DLD1 (cell line): ENCODE measurements around the gene C10orf95.

Experiments
- in situ Hi-C: cut with HindIII; loops from 2 replicates; pipeline ENCODE4 v1.10.0; 2017; ENCODE audit warnings: low sequenced_read_pairs

C10orf95 gene

DNA sequence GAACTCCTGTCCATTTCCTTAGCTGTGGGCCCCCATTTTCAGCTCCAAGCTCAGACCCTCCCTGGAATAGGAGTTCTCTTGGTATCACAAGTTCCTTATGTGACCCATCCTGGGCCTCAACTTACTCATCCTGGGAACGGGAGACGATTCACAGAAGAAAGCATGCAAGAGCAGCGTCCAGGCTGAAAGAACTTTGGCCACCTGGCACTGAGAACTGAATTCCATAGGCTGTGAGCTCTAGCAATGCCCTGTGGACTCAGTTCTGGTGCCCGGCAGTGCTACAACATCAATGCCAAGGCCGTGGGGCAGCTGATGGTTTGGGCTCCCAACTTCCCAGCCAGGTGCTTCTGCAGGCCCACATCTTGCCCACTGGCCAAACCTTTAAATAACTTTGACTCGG is 15.0 kb downstream of the C10orf95 start:
- in situ Hi-C loops = no loop called here

DNA sequence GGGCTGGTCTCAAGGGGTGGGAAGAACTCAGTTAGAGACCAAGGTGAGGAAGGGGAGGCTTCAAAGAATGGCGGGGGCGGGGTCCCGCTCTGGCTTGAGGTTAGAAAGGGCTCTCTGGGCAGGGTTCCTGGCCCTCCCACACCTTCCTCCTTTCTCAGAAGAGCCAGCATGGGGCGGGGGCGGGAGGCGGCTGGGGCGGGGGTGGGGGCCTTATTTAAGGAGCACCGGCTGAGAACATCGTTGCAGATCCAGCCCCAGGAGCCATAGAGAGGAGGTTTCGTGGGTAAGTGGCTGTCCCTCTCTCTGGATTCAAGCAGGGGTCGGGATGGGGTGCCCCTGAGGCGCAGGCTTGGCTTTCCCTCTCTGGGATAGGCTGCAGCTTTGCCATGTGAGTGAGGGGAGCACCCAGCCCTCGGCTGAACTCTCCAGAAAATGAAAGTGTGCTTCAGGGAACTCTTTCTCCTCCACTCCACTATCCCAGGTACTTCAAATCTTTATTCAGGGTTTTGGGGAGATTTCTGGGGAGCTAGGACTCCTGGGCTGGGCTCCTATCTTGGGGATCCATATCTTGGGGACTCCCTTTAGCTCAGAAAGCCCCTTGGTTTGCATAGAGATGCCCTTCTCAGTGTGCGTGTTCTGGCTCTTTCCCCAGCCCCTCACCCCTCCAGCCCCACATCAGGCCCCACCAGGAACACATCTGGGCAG is 15.7 kb downstream of the C10orf95 start:
- in situ Hi-C loops = no loop called here

DNA sequence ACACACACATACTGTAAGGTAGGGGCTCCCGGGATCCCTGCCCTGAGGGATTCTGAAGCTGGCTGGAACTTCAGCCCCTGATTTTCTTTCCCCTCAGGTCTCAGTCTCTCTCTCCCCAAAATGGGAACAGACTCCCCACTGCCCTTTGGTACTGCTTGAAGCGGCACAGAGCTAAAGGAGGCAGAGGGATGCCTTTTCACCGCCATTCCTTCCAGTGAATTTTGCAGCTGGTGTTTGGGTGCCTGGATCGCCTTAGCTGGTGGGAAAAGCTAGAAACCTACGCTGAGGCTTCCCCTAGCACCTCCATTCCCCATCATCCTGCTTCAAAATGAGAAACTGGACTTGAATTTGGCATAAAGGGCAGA is 16.2 kb downstream of the C10orf95 start:
- in situ Hi-C loops = no loop called here

DNA sequence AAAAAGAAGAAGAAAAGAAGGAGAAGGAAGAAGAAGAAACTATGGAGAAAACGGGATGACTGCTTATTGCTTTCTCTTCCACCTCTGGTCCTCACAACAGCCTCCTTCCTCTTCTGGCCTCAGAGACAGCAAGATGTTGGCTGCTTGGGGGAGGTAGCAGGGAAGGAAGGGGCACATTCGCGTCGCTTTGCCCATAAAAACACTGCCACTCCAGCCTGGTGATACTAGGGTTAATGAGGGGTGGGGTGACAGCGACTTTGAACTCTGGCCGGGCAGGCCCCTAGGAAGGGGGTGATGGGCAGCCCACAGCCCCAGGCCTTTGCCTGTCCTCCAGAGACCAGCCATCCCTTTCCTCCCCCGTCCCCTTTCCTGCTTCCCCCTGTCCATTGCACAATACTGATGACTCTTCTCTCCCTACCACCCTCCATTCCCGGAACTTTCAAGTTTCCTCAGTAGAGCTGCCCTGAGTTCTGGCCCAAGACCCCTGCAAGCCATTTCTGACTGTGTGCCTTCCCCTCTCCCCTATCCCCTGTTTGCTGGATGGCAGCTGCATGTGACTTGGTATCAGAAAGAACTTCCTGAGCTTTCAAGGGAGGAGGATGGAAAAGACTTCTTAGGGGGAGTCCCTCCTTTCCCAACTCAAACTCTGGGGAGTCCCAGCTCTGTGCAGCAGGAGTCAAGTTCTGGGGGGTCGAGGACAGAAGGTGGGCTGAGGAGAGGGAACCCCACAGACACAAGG is 16.8 kb downstream of the C10orf95 start:
- in situ Hi-C loops = no loop called here

DNA sequence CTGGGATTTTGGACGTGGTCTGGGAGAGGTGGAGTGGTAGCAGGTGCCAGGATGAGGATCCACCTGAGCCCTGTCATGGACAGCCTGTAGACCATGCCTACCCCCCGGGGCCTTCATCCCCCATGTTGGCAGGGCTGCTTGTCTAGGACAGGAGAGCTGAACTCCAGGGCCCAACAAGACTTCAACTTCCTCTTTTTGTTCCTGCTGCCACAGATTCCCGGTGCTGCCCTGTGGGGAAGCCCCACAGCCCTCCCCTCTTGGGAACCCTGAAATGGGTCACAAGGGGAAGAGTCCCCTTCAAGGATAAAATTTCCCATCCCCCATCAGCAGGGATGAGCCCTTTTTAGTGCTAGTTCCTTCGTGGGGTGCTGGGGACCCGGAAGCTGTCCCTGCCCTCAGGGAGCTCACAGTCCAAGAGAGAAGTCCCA is 17.7 kb downstream of the C10orf95 start:
- in situ Hi-C loops = no loop called here

DNA sequence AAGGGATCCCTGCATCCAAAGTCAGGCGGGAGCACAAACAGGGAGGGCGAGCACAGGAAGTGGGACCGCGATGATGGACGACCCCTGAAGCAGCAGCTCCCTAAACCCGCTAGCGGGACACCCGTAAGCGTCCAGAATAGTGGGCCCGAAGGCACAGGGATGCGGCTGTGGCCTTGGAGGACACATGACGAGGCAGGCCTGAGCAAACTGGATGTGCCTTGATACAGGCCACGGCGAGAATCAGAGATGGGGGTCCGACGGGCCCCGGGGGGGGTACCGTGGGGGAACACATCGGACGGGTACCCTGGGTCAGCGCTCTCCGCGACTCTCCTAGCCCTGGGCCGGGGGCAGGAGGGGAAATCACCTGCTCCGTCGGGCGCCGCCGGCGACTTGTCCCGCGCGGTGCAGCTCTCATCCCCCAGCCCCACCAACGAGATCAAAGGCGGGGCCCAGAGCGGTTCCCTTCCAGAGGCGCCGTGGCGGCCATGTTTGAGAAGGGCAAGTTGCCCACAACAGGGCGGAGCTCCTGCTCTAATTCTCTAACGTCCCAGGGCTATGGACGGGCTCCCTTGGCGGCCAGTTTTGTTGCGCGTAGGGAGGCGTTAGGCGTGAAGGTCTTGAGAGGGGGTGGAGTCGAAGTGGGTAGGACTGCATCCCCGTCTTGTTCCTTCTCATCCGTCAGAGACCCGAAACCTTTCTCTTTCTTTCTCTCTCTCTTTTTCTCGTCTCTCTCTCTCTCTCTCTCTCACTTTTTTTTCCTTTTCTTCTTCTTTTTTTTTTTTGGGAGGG is 19.0 kb downstream of the C10orf95 start, which contains the start of gene CUEDC2:
TSS of gene CUEDC2 (minus strand) at position 413 of the 789 bp plus-strand sequence. CDS start 7,386 bp downstream, outside the sequence.
- in situ Hi-C loops = no loop called here

DNA sequence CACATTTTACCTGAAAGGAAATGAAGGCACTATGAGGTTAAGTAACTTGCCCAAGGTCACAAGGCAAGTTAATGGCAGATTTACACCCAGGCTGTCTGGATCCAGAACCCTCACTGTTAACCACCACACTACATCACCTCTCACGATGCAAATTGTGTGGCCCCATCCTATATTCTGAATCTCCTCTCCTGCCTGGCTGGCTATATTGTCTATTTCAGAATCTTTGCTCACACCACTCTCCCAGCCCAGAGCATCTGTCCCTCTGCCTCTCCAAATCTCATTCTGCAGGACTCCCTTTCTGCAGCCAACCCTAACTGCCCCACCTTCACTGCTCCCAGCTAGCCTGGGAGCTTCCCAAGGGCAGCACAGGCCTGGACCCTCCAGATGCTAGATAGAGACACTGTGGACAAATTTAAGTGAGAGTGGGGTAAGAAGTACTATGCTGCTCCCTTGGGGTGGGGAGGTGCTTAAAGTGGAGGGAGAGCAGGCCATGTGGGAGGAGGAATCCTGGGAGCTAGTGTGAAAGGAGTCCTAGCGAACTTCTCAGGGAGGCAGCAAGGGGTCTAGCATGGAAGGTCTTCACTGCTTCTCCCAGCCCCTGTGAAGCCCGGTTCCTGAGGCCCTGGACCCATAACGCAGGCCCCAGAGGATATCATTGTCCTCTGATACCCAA is 19.8 kb downstream of the C10orf95 start:
- in situ Hi-C loops = no loop called here

DNA sequence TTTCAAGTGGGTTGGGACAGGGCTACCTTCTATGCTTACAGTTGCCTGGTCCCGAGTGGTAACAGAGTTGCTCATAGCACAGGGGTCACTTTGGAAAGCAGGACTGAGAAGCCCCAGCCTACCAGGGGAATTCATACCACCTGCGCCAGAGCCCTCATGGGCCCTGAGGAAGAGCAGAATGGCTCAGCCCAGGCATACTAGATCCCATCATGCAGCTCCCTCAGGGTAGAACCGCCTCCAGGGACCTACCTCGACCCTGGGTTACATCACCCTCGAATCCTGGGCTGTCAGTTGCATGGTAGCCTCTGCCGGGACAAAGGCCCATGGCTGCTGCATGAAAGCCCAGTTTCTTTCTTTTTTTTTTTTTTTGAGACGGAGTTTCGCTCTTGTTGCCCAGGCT is 21.9 kb downstream of the C10orf95 start:
- in situ Hi-C loops = no loop called here

DNA sequence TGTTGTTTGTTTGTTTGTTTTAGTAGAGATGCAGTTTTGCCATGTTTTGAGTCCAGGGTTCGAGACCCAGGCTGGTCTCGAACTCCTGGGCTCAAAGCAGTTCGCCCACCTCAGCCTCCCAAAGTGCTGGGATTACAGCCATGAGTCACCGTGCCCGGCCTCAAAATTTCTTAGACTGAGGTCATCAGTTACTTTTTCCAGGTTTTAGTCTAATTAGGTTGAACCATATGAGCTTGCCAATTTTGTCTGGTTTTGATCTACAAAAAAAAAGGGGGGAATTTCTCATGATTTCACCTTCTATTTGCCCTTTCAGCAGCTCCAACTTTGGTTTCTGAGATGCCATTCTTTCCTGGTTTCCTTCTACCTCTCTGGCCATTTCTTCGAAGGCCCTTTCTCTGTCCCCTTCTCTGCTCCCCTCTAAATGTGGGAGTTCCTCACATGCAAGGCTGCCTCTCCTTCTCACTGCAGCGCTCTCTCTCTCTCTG is 24.5 kb downstream of the C10orf95 start:
- in situ Hi-C loops = no loop called here

DNA sequence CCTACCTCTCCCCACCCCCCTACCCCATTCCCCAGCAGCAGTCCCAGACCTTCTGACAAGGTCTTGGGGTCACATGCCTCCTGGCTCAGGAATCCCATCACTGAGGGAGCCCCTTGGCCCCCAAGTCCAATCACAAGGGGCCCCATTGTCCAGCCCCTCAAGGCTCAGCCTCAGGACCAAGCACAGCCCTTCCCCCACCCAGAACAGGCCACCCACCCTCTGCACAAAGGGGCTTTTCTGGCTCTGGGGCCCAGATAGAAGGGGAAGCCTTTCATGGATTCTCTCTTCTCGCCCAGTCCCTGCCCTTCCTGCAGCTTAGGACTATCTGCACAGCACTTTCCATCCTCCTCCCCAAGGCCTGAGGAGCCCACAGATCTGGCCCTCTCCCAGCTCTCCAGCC is 25.9 kb downstream of the C10orf95 start:
- in situ Hi-C loops = no loop called here

DNA sequence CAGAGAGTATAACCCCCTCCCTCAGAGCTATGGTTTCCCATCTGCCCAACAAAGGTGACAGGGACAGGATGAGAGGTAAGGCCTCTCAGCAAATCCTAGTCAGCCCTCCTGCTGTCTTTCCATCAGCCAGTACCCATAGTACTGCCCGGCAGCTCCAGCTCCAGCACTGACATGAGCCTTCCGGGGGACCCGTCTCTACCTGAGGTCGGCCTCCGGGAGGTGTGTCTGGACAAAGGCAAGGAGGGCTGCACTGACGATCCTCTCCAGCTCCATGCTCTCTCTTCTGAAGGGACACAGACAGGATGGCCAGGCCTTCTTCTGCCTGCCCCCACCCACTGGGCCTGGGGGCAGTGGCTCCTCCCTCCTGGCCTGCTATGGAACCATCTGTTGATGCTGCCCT is 26.4 kb downstream of the C10orf95 start:
- in situ Hi-C loops = no loop called here

DNA sequence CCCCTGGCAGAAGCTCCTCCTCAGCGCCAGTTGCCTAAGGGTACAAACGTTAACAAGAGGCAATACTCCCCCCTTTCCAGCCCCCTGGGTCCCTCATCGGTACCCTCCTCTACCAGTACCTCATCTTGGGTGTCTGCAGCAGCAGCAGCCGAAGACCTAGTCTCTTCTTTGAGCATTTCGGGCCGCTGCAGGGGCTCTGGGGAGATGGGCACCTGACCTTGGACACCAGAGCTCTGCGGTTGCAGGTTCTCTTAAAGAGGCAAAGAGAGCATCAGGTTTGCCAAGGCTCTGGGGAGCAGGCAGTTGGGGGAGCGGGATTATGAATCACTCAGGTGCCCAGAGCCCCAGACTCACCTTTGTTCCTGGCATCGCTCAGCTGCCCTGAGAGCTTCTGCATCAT is 27.2 kb downstream of the C10orf95 start:
- in situ Hi-C loops = no loop called here

DNA sequence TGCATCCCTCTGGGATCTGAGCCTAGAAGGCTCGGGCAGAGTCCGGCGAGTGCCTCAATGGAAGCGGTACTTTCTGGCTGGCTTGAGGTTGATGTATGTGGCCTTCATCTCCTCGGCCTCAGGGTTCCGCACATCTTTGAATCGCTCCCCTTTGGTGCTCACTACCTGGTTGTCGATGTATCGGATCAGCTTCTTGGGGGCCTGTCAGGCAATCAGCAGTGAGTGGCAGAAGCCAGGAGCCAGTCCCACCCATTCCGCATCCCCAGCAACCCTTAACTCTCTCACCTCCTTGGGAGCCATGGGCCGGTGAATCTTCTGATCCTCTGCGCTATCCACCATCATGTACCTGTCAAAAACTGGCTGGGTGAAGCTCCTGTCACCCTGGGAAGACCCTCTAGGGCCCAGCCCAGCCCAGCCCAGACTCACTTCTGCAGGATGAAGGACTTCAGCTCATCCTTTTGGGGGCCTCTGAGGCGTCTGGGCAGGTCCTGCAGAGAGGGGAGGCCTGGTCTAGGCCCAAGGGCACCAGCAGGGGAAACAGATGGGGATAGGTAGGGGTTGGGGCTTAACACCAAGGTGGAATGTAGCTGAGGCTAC is 27.9 kb downstream of the C10orf95 start:
- in situ Hi-C loops = no loop called here

DNA sequence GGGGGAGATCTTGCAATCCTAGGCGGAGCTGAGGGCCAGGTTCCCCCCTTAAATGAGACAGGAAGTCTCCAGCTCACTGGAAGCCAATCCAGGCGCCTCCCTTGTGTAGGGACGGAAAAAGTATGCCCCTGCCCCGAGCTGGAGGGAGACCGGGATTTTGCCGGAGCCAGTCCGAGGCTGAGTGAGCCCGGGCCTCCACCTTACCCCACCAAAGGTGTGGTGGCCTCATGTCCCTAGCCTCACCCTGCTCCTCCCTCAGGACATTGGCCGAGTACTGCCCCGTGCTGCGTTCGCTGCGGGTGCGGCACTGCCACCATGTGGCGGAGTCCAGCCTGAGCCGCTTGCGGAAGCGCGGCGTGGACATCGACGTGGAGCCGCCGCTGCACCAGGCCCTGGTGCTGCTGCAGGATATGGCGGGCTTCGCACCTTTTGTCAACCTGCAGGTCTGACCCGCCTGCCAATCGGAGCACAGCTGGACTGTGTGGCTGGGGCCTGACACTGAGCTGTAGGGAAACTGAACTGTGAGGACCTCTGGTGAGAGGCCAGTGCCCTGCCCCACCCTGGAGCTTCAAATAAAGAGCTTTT is 28.7 kb downstream of the C10orf95 start:
- in situ Hi-C loops = no loop called here

DNA sequence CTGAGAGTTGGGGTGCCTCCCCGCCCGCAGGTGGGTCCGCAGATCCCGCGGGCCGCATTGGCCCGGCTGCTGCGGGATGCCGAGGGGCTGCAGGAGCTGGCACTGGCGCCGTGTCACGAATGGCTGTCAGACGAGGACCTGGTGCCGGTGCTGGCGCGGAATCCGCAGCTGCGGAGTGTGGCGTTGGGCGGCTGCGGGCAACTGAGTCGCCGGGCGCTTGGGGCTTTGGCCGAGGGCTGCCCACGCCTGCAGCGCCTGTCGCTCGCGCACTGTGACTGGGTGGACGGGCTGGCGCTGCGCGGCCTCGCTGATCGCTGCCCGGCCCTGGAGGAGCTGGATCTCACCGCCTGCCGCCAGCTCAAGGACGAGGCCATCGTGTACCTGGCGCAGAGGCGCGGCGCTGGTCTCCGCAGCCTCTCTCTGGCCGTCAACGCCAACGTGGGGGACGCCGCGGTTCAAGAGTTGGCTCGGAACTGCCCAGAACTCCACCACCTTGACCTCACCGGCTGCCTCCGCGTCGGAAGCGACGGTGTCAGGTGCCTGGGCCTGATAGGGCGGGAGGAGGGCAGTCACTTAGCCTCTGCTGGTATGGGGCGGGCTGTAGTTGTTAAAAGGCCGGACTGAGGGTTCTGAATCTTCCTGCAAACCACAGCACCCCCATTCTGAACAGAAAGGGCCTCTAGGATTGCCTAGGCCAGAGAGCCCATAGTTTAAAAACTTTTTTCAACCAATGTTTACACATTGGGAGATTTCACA is 29.4 kb downstream of the C10orf95 start:
- in situ Hi-C loops = no loop called here

DNA sequence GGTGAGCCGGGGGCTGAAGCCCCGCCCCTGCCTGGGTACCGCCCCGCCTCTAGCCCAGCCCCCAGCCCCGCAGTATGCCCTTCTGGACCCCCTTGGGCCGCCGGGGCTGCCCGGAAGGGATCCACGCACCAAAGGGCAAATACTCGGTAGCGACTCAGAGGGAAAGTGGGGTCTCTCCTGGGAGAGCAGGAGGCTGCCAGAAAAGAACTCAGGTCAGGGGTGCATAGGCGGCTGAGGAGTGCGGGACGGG is 29.9 kb downstream of the C10orf95 start:
- in situ Hi-C loops = no loop called here

DNA sequence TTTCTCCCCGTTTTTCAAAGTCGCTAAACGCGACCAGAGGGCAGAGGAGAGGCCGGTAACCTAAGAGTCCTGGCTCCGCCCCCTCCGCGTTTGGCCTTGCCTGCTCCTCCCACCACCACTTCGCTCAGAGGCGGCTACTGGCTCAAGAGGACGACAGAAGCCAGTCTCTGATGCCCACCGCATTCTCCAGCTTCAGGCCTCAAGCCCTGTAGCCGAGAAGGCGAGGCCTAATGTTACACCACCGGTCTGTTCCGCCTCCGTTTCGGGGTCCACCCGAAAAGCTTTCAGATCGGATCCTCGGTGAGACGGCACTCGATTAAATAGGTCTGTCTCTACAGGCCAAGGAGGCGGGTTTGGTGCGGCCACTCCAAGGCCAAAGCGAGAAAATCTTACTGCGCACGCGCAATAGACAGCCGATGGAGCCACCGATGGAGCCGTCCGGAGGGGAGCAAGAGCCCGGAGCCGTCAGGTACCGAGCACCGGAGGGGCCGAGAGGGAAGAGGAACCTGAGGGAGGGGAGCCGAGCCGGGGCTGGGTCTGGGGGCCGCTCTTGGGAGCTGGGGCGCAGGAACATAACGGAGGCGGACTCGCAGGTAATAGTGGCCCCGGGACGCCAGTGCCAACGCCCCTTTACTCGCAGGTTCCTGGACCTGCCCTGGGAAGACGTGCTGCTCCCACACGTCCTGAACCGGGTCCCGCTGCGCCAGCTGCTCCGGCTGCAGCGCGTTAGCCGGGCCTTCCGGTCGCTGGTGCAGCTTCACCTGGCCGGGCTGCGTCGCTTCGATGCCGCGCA is 30.4 kb downstream of the C10orf95 start, which contains the start of gene FBXL15:
TSS of gene FBXL15 (plus strand) at position 123 of the 793 bp plus-strand sequence. CDS start at position 417, 294 bp downstream.
- in situ Hi-C loops = no loop called here

DNA sequence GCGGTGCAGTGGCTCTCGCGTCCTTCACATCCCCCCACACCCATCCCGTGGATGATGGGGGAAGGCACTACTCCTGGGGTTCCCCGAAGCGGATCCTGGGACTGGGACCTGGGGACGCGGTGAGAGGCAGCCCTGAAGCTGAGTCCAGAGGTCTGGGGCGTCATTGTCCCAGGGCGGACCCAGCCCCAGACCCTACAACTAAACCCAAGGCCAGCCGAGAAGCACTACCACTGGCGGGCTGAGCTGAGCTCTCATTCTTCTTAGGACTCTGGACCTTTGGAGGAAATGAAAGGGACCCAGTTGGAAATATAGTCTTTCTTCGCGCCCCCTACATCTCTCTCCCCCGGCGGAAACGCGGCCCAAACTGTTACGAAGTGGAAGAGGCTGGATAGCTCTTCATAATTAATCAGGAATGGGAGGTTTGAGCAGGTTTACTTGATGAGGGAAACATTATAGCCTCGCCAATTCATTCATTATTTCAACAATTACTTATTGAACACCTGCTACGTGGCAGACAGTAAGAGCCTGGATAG is 31.1 kb downstream of the C10orf95 start:
- in situ Hi-C loops = no loop called here
